GM21717 (cell line): ENCODE results near the gene SPHK1.

Experiments
- ATAC-seq: cut with Tn5 transposase; IDR thresholded peaks from one replicate; pipeline ENCODE4 v1.9.1; 2021; ENCODE audit warnings: mild to moderate bottlenecking, moderate library complexity; ENCODE audit not compliant: unreplicated experiment

SPHK1 gene

DNA sequence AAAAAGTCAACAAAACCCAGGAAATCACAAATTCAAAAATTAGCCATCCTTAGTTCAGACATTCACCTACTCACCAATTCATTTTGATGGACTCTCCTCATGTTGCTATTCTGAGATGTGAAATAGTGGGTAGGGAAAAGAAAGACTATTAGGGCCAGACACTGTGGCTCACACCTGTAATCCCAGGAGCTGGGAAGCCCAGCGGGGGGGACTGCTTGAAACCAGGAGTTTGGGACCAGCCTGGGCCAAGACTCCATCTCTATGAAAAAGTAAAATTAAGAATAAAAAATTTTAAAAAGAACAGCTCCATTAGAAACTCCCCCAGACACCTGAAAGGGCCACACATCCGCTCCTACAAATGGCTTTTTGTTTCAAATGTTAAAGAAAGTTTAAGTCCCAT, 47.1 kb downstream of the SPHK1 start:
- no peak for ATAC-seq

GRCh38 chr17:76432004-76432403, 47.6 kb downstream of the SPHK1 start:
- ATAC-seq = no peak

GRCh38 chr17:76432712-76433336, 48.4 kb downstream of the SPHK1 start:
- no peak for ATAC-seq

- no peak for ATAC-seq
Observed at GRCh38 chr17:76433693-76434092, 49.3 kb downstream of the SPHK1 start.

DNA sequence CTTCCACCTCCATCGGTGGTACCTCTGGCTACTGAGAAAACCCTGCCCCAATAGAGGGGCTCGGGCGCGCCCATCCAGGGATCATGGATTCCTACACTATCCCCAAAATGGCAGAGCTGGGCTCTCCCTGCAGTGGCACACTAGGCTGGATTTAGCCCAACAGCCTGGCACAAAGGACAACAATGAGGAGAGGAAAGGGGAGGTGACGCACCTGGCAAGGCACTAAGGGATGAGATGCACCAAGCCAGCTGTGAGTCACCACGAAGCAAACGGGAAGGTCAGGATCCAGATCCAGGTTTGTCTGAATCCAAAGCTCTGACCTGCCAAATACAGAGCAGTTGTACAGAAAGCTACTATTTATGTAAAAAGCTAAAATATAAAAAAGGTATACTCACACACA, 50.5 kb downstream of the SPHK1 start:
- ATAC-seq = no peak

DNA sequence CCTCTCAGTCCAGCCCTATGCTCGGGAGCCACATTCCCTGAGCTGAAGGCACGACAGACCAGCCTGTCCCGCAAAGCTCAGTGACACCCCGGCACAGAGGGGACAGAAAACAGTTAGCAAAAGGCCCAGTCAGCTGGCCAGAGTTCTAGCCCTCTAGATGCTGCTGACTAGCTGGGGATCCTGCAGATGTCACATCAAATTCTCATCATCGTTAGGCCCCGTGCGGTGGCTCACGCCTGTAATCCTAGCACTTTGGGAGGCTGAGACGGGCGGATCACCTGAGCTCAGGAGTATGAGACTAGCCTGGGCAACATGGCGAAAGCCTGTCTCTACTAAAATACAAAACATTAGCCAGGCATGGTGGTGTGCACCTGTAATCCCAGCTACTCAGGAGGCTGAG, 51.3 kb downstream of the SPHK1 start:
- no peak for ATAC-seq
